DND-41 (cell line): Measurements from ENCODE around the gene SPSB3.

Experiments
- CTCF ChIP-seq: IDR thresholded peaks from 2 replicates; pipeline ENCODE4 v1.5.1; 2012; ENCODE audit warnings: borderline replicate concordance, low read length, moderate library complexity, mild to moderate bottlenecking; ENCODE audit not compliant: poor library complexity, severe bottlenecking; ENCODE audit errors: extremely low read depth
- EZH2 ChIP-seq: IDR thresholded peaks from 3 replicates; pipeline ENCODE4 v1.6.1; 2012; ENCODE audit warnings: borderline replicate concordance, low read depth, mild to moderate bottlenecking, moderate library complexity, low read length, inconsistent platforms; ENCODE audit not compliant: severe bottlenecking

GRCh38 chr16:1818204-1818872, 36.0 kb upstream of the SPSB3 start:
- TF ChIP-seq CTCF (no peak), EZH2 (no peak)
